Activated CD8-positive, alpha-beta T cell treated with anti-CD3 and anti-CD28 coated beads for 36 hours (primary cell): Measurements from ENCODE around the gene UMAD1. TPM values are rescaled to one million over a fixed set of nuclear protein-coding genes. Genes with fewer than 3 reads are reported as not detected.

Experiments used
- ATAC-seq: fragments of 200-7000 bp; cut with Tn5 transposase; one replicate; pipeline ENCODE4 v1.10.0; 2021; ENCODE audit warnings: mild to moderate bottlenecking, moderate library complexity
- CTCF ChIA-PET: fragments of 350-600 bp; sonication (Branson Sonifier 250); formaldehyde crosslinking; loops from one replicate; lab custom pipeline; 2021; ENCODE audit warnings: antibody characterized with exemption; lab: Charles Lee
- POLR2A ChIA-PET: fragments of 350-600 bp; sonication (Branson Sonifier 250); formaldehyde crosslinking; loops from one replicate; lab custom pipeline; 2021; ENCODE audit warnings: antibody characterized with exemption; lab: Charles Lee
- DNase-seq: peaks from one replicate; pipeline ENCODE4 v3.0.0-alpha.2; 2020
- H3K27ac Mint-ChIP-seq: one replicate; pipeline ENCODE4 v1.8.0; 2021; ENCODE audit warnings: mild to moderate bottlenecking, mixed read lengths
- H3K27me3 Mint-ChIP-seq: one replicate; pipeline ENCODE4 v1.8.0; 2021; ENCODE audit warnings: mixed read lengths
- H3K36me3 Mint-ChIP-seq: one replicate; pipeline ENCODE4 v1.8.0; 2021; ENCODE audit warnings: low read depth, mixed read lengths
- H3K4me1 Mint-ChIP-seq: one replicate; pipeline ENCODE4 v1.8.0; 2021; ENCODE audit warnings: low read depth, mixed read lengths
- H3K4me3 Mint-ChIP-seq: one replicate; pipeline ENCODE4 v1.8.0; 2021; ENCODE audit warnings: mild to moderate bottlenecking, moderate library complexity, mixed read lengths
- H3K9me3 Mint-ChIP-seq: one replicate; pipeline ENCODE4 v1.8.0; 2021; ENCODE audit warnings: mixed read lengths
- intact Hi-C: fragments of 100-400 bp; cut with micrococcal nuclease; formaldehyde crosslinking; loops from one replicate; pipeline ENCODE4 v1.10.0; 2022
- total RNA-seq, 2 experiments: library from RNA; stranded (reverse); gene quantifications; one replicate each; pipeline ENCODE4 v1.2.3, GENCODE V29; 2021
- TF ChIP-seq, protein P1 (sequence below): fragments of 200-600 bp; IDR thresholded peaks from one replicate; pipeline ENCODE4 v1.8.0; 2022; ENCODE audit warnings: antibody characterized with exemption, mild to moderate bottlenecking

Gene UMAD1
- total RNA-seq, 2 experiments from 2014 or later, result 10.1 to 11.1 TPM

DNA sequence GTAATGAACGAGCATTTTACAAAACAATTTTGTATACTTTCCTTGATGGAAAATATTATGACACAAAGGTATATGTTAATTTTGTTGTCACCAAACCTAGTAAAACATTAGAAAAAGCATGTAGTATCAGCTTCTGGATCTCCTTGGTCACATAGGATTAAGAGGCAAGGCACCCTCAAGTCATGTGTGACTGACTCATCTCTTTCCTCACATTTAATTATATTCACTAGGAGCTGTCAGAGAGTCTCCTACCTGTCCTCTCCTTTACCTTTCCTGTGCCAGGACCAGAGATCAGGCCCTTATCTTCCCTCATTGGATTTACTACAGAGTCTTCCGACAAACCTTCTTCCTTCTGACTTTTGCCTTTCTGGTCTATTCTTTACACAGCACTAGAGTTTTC lies 189.1 kb downstream of the UMAD1 start:
- DNase-seq (no peak), ATAC-seq (no peak)
- no peak overlapping the region for H3K27ac Mint-ChIP-seq
- TF ChIP-seq, protein P1, sequence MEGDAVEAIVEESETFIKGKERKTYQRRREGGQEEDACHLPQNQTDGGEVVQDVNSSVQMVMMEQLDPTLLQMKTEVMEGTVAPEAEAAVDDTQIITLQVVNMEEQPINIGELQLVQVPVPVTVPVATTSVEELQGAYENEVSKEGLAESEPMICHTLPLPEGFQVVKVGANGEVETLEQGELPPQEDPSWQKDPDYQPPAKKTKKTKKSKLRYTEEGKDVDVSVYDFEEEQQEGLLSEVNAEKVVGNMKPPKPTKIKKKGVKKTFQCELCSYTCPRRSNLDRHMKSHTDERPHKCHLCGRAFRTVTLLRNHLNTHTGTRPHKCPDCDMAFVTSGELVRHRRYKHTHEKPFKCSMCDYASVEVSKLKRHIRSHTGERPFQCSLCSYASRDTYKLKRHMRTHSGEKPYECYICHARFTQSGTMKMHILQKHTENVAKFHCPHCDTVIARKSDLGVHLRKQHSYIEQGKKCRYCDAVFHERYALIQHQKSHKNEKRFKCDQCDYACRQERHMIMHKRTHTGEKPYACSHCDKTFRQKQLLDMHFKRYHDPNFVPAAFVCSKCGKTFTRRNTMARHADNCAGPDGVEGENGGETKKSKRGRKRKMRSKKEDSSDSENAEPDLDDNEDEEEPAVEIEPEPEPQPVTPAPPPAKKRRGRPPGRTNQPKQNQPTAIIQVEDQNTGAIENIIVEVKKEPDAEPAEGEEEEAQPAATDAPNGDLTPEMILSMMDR, result no peak
- H3K9me3 Mint-ChIP-seq, result peaks cover 5% of the 10 kb centered on the region
- intact Hi-C loops, result no loop called here
- CTCF ChIA-PET, result no interaction called here
- POLR2A ChIA-PET, result interaction anchor here (0.6 kb wide), 1 partner anchor 16 kb away, joined by 3 read pairs; no protein-coding TSS in a partner anchor
- H3K27me3 Mint-ChIP-seq, result no peaks in the 10 kb centered on the region
- no peak overlapping the region for H3K4me3 Mint-ChIP-seq
- peaks cover 7% of the 10 kb centered on the region for H3K36me3 Mint-ChIP-seq
- peaks cover 8% of the 10 kb centered on the region for H3K4me1 Mint-ChIP-seq

DNA sequence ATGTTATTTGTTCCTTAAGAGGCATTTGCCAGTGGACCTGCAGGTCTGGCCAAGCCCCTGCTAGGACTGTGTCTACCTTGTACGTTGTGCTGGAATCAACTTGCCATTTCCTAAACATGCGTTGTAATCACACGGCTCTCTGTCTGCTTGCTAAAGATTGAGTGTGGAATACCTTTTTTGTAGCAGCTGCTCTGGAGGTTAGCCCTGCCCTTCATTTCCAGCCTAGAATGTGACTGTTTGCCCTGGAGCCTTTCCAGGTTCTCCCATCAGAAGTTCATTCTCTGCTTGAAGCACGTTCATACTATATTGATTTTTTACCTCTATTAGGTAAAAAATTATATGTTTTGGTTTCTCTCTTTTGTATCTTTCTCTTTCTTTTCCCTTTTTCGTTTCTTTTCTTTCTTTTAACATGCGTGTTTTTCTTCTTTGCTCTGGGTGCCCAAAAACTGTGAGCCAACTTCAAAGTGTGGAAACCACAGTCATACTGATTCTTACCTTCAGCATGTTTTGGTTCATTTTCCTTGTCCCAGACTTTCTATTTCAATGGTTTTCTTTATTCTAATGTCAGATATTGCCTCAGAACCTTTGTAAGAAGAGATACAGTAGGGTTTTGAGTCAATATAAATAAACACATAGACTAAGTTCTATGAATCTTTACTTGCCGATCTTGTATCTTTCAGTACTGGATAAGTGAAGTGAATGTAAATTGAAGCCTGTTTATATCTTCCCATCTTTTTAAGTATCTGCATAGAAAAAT lies 189.7 kb downstream of the UMAD1 start:
- TF ChIP-seq, protein P1, result no peak
- Mint-ChIP-seq H3K36me3 (peaks cover 3% of the 10 kb centered on the region), H3K9me3 (peaks cover under 1% of the 10 kb centered on the region), H3K27ac (no peak overlapping the region), H3K4me3 (no peak overlapping the region), H3K4me1 (peaks cover 8% of the 10 kb centered on the region), H3K27me3 (no peaks in the 10 kb centered on the region)
- intact Hi-C loops, result no loop called here
- CTCF ChIA-PET, result no interaction called here
- peak; percentile 56 for ATAC-seq
- no peak for DNase-seq
- POLR2A ChIA-PET, result no interaction called here

DNA sequence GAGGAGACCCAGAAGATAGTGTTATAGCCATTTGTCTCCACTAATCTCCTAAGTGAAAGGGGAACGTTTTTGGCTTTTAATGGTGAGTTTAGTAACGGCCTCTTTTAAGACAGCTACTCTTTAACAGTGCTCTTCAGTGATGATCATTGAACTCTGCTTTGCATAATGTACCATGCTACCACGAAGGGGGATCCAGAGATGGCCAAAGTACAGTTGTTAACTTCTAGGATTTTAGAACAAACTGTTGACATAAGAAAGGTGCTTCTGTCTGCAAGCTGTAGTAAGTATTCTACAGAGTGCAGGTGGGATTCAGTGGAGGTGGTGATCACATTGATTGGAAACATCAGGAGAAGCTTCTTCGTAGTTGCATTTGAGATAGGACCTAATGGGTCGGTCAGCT lies 192.0 kb downstream of the UMAD1 start:
- ChIA-PET POLR2A (no interaction called here), CTCF (no interaction called here)
- Mint-ChIP-seq H3K27me3 (no peaks in the 10 kb centered on the region), H3K27ac (no peak overlapping the region), H3K36me3 (no peaks in the 10 kb centered on the region), H3K4me3 (no peak overlapping the region), H3K4me1 (peaks cover 8% of the 10 kb centered on the region), H3K9me3 (no peaks in the 10 kb centered on the region)
- DNase-seq (no peak), ATAC-seq (no peak)
- TF ChIP-seq, protein P1, result no peak
- intact Hi-C loops, result no loop called here

DNA sequence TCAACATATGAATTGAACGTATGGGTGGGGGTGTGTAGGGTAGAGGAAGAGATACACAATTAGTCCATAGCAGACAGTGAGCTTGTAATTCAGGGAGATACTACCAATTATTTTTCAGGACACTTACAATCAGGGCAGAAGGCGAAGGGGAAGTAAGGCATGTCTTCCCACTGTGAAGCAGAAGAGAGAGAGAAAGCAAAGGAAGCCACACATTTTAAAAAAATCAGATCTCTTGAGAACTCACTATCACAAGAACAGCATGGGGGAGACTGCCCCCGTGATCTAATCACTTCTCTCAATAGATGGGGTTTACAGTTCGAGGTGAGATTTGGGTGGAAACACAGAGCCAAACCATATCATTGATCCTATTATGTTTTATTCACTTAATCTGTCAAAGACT lies 194.2 kb downstream of the UMAD1 start:
- Mint-ChIP-seq H3K36me3 (no peaks in the 10 kb centered on the region), H3K4me1 (peaks cover 8% of the 10 kb centered on the region), H3K9me3 (no peaks in the 10 kb centered on the region), H3K4me3 (no peak overlapping the region), H3K27ac (no peak overlapping the region), H3K27me3 (no peaks in the 10 kb centered on the region)
- intact Hi-C loops, result no loop called here
- TF ChIP-seq, protein P1, result no peak
- DNase-seq (no peak), ATAC-seq (no peak)
- CTCF ChIA-PET, result no interaction called here
- POLR2A ChIA-PET, result no interaction called here

DNA sequence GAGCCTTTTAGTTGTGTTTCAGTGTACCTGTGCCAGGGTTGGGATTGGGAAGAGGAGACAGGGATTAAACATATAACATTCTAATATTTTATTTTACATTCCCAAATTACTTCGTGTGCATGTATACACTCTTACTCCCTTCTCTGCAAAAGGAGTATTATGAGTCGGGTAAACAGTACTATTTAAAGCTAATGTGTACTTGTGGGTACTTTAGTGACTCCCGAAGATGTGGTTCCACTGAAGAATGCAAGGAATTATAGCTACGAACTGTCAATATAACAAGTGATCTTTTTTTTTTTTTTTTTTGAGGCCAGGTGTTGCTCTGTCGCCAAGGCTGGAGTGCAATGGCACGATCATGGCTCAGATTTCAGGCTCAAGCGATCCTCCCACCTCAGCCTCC lies 200.5 kb downstream of the UMAD1 start:
- ChIA-PET CTCF (interaction anchor here (0.9 to 1.6 kb wide), 4 partner anchors 8 to 159 kb away, joined by 3 to 4 read pairs (median 3); no protein-coding TSS in a partner anchor), POLR2A (no interaction called here)
- Mint-ChIP-seq H3K27me3 (no peaks in the 10 kb centered on the region), H3K4me1 (no peaks in the 10 kb centered on the region), H3K36me3 (no peaks in the 10 kb centered on the region), H3K27ac (no peak overlapping the region), H3K9me3 (no peaks in the 10 kb centered on the region), H3K4me3 (no peak overlapping the region)
- intact Hi-C loops, result no loop called here
- TF ChIP-seq, protein P1, result no peak
- no peak for DNase-seq
- ATAC-seq, result no peak
